K562 (cell line): ENCODE results near the gene HSF2BP. TPM values are rescaled to one million over a fixed set of nuclear protein-coding genes. Genes with fewer than 3 reads are reported as not detected.

Experiments used
- RUNX1 ChIP-seq: sonication (generic); IDR thresholded peaks from 2 replicates; pipeline ENCODE4 v1.6.1; 2016; ENCODE audit warnings: antibody characterized with exemption, low read depth
- TEAD2 ChIP-seq: fragments of 450-650 bp; IDR thresholded peaks from 2 replicates; pipeline ENCODE4 v1.6.1; 2016; ENCODE audit warnings: missing genetic modification characterization, control low read depth, missing compliant biosample characterization
- TRIM28 ChIP-seq: fragments of 450-650 bp; IDR thresholded peaks from 2 replicates; pipeline ENCODE4 v1.6.1; 2017
- U2AF2 ChIP-seq: fragments of 200-400 bp; formaldehyde crosslinking; optimal IDR thresholded peaks from 2 replicates; pipeline ENCODE3; 2017; ENCODE audit warnings: low read depth, mild to moderate bottlenecking, low read length
- polyA plus RNA-seq, 8 experiments: library from polyadenylated mRNA; depleted of rRNA in 4 of 8; stranded (reverse) in 5 of 8; unstranded in 3 of 8; fragments of >200 nt; fragmentation: Nextera tagmentation in 2 of 8; fragmentation: Illumina TruSeq in 1 of 8; extraction: Ambion mirVana in 2 of 8; extraction: Trizol in 1 of 8; gene quantifications; 2 replicates each; pipeline versions ENCODE4 v1.2.1 to v1.2.3, GENCODE V29; 2011 to 2014; ENCODE audit warnings: inconsistent platforms in 1 of 8, missing spikeins in 1 of 8
- total RNA-seq, 7 experiments: library from RNA; depleted of rRNA in 6 of 7; stranded (reverse); fragments of >200 nt in 6 of 7; fragmentation: Illumina TruSeq in 2 of 7; extraction: Trizol in 2 of 7; gene quantifications; 2 replicates each; pipeline versions ENCODE4 v1.2.1 to v1.2.3, GENCODE V29; 2011 to 2021; ENCODE audit warnings: low replicate concordance in 1 of 7
- TF ChIP-seq, protein P1 (sequence below): fragments of 250-450 bp; sonication (Bioruptor Pico); IDR thresholded peaks from 2 replicates; pipeline ENCODE4 v1.4.0; 2020

HSF2BP gene
- total and polyA plus RNA-seq, 9 of the 15 experiments (the other 6 are each of a cell fraction or from before 2014, with no cell fraction given) = 0.04 to 0.57 (median 0.20) TPM; not detected in 2

DNA sequence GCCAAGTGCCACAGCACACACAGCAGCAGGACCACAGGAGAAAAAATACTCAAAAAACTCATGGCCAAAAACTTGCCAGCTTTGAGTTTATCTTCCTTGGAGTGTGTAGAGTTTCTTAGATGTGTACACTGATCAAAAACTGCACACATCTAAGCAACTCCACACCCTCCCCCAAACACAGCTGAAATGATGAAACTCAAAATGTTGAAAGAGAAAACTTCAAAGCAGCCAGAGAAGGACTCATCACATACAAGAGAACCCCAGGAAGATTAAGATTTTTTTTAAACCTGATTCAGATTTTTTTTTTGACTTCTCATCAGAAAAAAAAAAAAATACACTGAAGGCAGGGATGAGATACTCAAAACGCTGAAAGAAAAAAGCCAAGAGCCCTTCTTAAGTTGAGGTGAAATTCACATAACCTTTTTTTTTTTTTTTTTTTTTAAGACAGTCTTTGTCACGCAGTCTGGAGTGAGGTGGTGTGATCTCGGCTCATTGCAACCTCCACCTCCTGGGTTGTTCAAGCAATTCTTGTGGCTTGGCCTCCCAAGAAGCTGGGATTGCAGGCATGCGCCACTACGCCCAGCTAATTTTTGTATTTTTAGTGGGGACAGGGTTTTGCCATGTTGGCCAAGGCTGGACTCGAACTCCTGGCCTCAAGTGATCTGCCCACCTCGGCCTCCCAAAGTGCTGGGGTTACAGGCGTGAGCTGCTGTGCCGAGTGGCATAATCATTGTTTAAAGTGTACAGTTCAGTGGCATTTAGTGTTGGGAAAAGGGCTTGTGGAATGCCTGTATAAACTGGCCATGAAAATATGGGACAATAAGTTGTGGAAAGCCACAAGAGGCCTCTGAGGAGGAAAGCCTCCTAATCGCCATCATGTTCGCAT lies 38.7 kb upstream of the HSF2BP start (continued):
- TF ChIP-seq, protein P1, sequence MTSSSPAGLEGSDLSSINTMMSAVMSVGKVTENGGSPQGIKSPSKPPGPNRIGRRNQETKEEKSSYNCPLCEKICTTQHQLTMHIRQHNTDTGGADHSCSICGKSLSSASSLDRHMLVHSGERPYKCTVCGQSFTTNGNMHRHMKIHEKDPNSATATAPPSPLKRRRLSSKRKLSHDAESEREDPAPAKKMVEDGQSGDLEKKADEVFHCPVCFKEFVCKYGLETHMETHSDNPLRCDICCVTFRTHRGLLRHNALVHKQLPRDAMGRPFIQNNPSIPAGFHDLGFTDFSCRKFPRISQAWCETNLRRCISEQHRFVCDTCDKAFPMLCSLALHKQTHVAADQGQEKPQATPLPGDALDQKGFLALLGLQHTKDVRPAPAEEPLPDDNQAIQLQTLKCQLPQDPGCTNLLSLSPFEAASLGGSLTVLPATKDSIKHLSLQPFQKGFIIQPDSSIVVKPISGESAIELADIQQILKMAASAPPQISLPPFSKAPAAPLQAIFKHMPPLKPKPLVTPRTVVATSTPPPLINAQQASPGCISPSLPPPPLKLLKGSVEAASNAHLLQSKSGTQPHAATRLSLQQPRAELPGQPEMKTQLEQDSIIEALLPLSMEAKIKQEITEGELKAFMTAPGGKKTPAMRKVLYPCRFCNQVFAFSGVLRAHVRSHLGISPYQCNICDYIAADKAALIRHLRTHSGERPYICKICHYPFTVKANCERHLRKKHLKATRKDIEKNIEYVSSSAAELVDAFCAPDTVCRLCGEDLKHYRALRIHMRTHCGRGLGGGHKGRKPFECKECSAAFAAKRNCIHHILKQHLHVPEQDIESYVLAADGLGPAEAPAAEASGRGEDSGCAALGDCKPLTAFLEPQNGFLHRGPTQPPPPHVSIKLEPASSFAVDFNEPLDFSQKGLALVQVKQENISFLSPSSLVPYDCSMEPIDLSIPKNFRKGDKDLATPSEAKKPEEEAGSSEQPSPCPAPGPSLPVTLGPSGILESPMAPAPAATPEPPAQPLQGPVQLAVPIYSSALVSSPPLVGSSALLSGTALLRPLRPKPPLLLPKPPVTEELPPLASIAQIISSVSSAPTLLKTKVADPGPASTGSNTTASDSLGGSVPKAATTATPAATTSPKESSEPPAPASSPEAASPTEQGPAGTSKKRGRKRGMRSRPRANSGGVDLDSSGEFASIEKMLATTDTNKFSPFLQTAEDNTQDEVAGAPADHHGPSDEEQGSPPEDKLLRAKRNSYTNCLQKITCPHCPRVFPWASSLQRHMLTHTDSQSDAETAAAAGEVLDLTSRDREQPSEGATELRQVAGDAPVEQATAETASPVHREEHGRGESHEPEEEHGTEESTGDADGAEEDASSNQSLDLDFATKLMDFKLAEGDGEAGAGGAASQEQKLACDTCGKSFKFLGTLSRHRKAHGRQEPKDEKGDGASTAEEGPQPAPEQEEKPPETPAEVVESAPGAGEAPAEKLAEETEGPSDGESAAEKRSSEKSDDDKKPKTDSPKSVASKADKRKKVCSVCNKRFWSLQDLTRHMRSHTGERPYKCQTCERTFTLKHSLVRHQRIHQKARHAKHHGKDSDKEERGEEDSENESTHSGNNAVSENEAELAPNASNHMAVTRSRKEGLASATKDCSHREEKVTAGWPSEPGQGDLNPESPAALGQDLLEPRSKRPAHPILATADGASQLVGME (CRISPR knock-in tag) = no peak
- TF ChIP-seq TEAD2 (tag) (no peak), TRIM28 (peak; percentile 16; the same call in 1 of the 2 replicates), U2AF2 (no peak), RUNX1 (no peak)
